Right lobe of liver (tissue), 4 donors: Measurements from ENCODE around the gene MREG.

Source experiments
- POLR2A ChIP-seq: fragments of 450-650 bp; IDR thresholded peaks from one replicate; pipeline ENCODE4 v1.6.1; 2017; ENCODE audit warnings: antibody characterized with exemption, mild to moderate bottlenecking
- TF ChIP-seq, protein P1 (sequence below), 4 donors: fragments of 200-600 bp in 3 of 4; fragments of 450-650 bp in 1 of 4; IDR thresholded peaks; one replicate each; pipeline versions ENCODE4 v1.5.1 to v1.8.0; 2016 to 2022; ENCODE audit warnings: antibody characterized with exemption in 4 of 4, mild to moderate bottlenecking in 2 of 4
- donor health status: DM: no; HTN: no; CAD: no.
- donor health status: DM: no; HTN: no; CAD: no.
- donor health status: DM: no; HTN: yes; CAD: no.

DNA sequence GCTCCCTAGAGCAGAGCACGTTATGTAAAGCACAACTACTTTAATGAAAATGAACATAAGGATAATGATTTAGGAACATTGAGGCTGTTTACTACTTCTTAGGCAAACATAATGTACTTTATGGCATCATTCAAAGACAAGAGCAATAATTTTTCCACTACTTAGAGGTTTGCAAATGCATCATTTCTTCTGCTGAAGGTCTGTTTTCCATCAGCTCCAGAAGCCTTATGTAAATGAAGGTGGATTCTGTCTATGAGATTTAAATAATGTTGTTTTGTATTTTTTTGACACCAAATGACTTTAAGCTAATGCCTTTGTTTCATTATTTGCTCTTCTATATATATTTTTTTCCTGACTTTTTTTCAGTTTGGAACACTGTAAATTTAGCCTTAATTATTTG lies 28.1 kb downstream of the MREG start:
- TF ChIP-seq, protein P1, sequence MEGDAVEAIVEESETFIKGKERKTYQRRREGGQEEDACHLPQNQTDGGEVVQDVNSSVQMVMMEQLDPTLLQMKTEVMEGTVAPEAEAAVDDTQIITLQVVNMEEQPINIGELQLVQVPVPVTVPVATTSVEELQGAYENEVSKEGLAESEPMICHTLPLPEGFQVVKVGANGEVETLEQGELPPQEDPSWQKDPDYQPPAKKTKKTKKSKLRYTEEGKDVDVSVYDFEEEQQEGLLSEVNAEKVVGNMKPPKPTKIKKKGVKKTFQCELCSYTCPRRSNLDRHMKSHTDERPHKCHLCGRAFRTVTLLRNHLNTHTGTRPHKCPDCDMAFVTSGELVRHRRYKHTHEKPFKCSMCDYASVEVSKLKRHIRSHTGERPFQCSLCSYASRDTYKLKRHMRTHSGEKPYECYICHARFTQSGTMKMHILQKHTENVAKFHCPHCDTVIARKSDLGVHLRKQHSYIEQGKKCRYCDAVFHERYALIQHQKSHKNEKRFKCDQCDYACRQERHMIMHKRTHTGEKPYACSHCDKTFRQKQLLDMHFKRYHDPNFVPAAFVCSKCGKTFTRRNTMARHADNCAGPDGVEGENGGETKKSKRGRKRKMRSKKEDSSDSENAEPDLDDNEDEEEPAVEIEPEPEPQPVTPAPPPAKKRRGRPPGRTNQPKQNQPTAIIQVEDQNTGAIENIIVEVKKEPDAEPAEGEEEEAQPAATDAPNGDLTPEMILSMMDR (IDR thresholded peaks at IDR 0.05), result no peak
- no peak for TF ChIP-seq POLR2A
